GM23338 (cell line): ENCODE measurements around the gene TRIM14. TPM values are rescaled to one million over a fixed set of nuclear protein-coding genes. Genes with fewer than 3 reads are reported as not detected.
A peak's percentile ranks its signal among the peaks of the same experiment; 100 is the strongest.
"Not testable (repeated sequence)": the region's sequence is repeated elsewhere in the genome, so short reads cannot be mapped to it uniquely, and the experiment has no call there.

ENCODE experiments used
- ATAC-seq: fragments of 200-7000 bp; cut with Tn5 transposase; 3 replicates; pipeline ENCODE4 v1.9.1; 2020
- DNase-seq: peaks from one replicate; pipeline ENCODE4 v3.0.0-alpha.2; 2015; ENCODE audit warnings: low spot score
- H2AFZ ChIP-seq: fragments of 200-600 bp; sonication (generic); 2 replicates; pipeline ENCODE4 v1.8.0; 2016; ENCODE audit warnings: antibody characterized with exemption, mild to moderate bottlenecking, moderate library complexity
- H3F3A ChIP-seq: fragments of 200-600 bp; sonication (generic); replicated peaks from 2 replicates; pipeline ENCODE4 v1.8.0; 2017; ENCODE audit warnings: antibody characterized with exemption, mixed run types, low read depth
- H3K27ac ChIP-seq: fragments of 200-600 bp; sonication (generic); 2 replicates; pipeline ENCODE4 v1.6.1; 2016; ENCODE audit warnings: low read depth
- H3K27me3 ChIP-seq: fragments of 200-600 bp; sonication (generic); 2 replicates; pipeline ENCODE4 v1.8.0; 2016; ENCODE audit warnings: mild to moderate bottlenecking, mixed run types, moderate library complexity; ENCODE audit not compliant: insufficient read depth
- H3K36me3 ChIP-seq: fragments of 200-600 bp; sonication (generic); 2 replicates; pipeline ENCODE4 v1.8.0; 2016; ENCODE audit warnings: mild to moderate bottlenecking; ENCODE audit not compliant: insufficient read depth
- H3K4me1 ChIP-seq: fragments of 200-600 bp; sonication (generic); 2 replicates; pipeline ENCODE4 v1.8.0; 2016; ENCODE audit warnings: mild to moderate bottlenecking, moderate library complexity; ENCODE audit not compliant: insufficient read depth
- H3K4me2 ChIP-seq: fragments of 200-600 bp; sonication (generic); 2 replicates; pipeline ENCODE4 v1.7.1; 2017; ENCODE audit warnings: mixed run types
- H3K4me3 ChIP-seq: fragments of 200-600 bp; sonication (generic); 2 replicates; pipeline ENCODE4 v1.6.1; 2016; ENCODE audit warnings: mixed run types
- H3K79me2 ChIP-seq: fragments of 200-600 bp; sonication (generic); replicated peaks from 2 replicates; pipeline ENCODE4 v1.8.0; 2017; ENCODE audit warnings: mild to moderate bottlenecking; ENCODE audit not compliant: insufficient read depth
- H3K9me2 ChIP-seq: fragments of 200-600 bp; sonication (generic); 2 replicates; pipeline ENCODE4 v1.8.0; 2017; ENCODE audit not compliant: insufficient read depth
- H4K20me1 ChIP-seq: fragments of 200-600 bp; sonication (generic); replicated peaks from 2 replicates; pipeline ENCODE4 v1.8.0; 2017; ENCODE audit warnings: mild to moderate bottlenecking; ENCODE audit not compliant: insufficient read depth
- H3K27ac Mint-ChIP-seq: 2 replicates; pipeline ENCODE4 v1.8.0; 2020; ENCODE audit warnings: inconsistent platforms, mild to moderate bottlenecking, moderate library complexity, mixed read lengths
- H3K27me3 Mint-ChIP-seq: 3 replicates; pipeline ENCODE4 v1.8.0; 2022; ENCODE audit warnings: low read depth, mild to moderate bottlenecking, moderate library complexity, mixed read lengths, inconsistent platforms; ENCODE audit not compliant: insufficient read depth, poor library complexity
- H3K36me3 Mint-ChIP-seq: 3 replicates; pipeline ENCODE4 v1.8.0; 2021; ENCODE audit warnings: low read depth, mild to moderate bottlenecking, inconsistent platforms, moderate library complexity, mixed read lengths
- H3K4me1 Mint-ChIP-seq: 3 replicates; pipeline ENCODE4 v1.8.0; 2020; ENCODE audit warnings: mild to moderate bottlenecking, inconsistent platforms, mixed read lengths
- H3K4me3 Mint-ChIP-seq: 3 replicates; pipeline ENCODE4 v1.8.0; 2021; ENCODE audit warnings: moderate library complexity, mild to moderate bottlenecking, inconsistent platforms, mixed read lengths
- H3K9me3 Mint-ChIP-seq: 3 replicates; pipeline ENCODE4 v1.8.0; 2020; ENCODE audit warnings: moderate library complexity, mild to moderate bottlenecking, inconsistent platforms, mixed read lengths
- CREB1 ChIP-seq: fragments of 250-450 bp; sonication (Bioruptor Pico); IDR thresholded peaks from 2 replicates; pipeline ENCODE4 v1.5.0; 2020; ENCODE audit warnings: low read depth, mild to moderate bottlenecking, moderate library complexity
- CTCF ChIP-seq, 2 experiments: fragments of 200-600 bp in 1 of 2; sonication (generic) in 1 of 2; conservative IDR thresholded peaks; 2 replicates each; pipeline versions ENCODE4 v1.5.1 to v1.6.1; 2016 to 2017; ENCODE audit warnings: antibody characterized with exemption in 2 of 2, low read depth in 2 of 2, mild to moderate bottlenecking in 2 of 2, moderate library complexity in 1 of 2
- ETS1 ChIP-seq: IDR thresholded peaks from 2 replicates; pipeline ENCODE4 v1.6.1; 2016; ENCODE audit warnings: antibody characterized with exemption
- EZH2 ChIP-seq: fragments of 200-600 bp; sonication (generic); IDR thresholded peaks from one replicate; pipeline ENCODE4 v1.8.0; 2017; ENCODE audit warnings: antibody characterized with exemption, mild to moderate bottlenecking, low read depth; ENCODE audit not compliant: unreplicated experiment
- JUNB ChIP-seq: IDR thresholded peaks from one replicate; pipeline ENCODE4 v1.6.1; 2016; ENCODE audit warnings: antibody characterized with exemption; ENCODE audit not compliant: unreplicated experiment
- STAT1 ChIP-seq: IDR thresholded peaks from one replicate; pipeline ENCODE4 v1.6.1; 2016; ENCODE audit warnings: antibody characterized with exemption; ENCODE audit not compliant: unreplicated experiment
- ZNF331 ChIP-seq: fragments of 250-450 bp; sonication (Bioruptor Pico); IDR thresholded peaks from 2 replicates; pipeline ENCODE4 v1.5.0; 2020; ENCODE audit warnings: low read depth, mild to moderate bottlenecking, moderate library complexity
- polyA plus RNA-seq: library from polyadenylated mRNA; unstranded; fragments of >200 nt; fragmentation: Nextera tagmentation; extraction: Ambion mirVana; gene quantifications from 2 replicates; pipeline ENCODE4 v1.2.1, GENCODE V29; 2016
- total RNA-seq: library from RNA; depleted of rRNA; stranded (reverse); fragments of >200 nt; shearing (Covaris generic); gene quantifications from 2 replicates; pipeline ENCODE4 v1.2.3, GENCODE V29; 2014

Gene TRIM14
- total and polyA plus RNA-seq, 2 experiments from 2014 or later, result 17.2 to 25.3 TPM

DNA sequence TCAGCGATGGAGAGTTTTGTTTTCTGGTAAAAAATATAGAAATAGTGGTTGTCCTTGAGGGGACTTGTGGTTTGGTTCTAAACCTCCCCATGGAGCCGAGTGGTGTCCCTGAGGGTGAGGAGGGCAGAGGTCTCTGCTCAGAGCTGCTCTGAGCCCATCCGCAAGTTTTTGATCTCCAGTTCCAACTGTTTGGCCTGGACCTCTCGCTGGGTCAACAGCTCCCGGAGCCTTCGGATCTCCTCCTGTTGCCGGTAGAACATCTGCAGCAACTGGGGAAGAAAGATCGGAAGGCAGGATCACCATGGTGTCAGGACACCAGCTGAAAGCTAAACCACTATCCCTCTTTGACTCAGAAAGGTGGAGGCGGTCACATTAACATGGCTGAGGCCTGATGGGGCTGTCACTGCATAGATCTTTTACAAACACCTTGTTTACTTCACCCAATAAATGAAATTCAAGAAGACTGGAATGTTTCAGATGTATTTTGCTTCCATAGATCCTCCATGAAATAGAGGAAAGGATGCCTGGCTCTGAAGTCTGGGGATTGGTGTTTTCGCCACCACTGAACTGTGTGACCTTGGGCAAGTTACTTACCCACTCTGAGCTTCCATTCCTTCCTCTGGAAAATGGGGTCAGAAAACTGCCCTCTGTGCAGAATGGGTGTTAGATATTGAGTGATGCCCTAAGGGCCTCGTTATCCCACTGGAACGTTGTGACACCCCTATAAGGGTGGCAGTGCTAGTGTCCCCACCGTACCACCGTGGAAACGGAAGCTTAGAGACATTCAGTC, 5.8 kb upstream of the TRIM14 start:
- Histone ChIP-seq H3F3A (no peaks in the 10 kb centered on the region), H3K27ac (no peak overlapping the region), H3K36me3 (0 out of 2 replicates have a peak, but pooled peaks cover 4% of the 10 kb centered on the region), H3K9me2 (no peaks in the 10 kb centered on the region), H3K27me3 (no peaks in the 10 kb centered on the region), H4K20me1 (no peaks in the 10 kb centered on the region; the same call in 1 of the 2 replicates), H2AFZ (no peak overlapping the region), H3K79me2 (no peaks in the 10 kb centered on the region), H3K4me1 (no peaks in the 10 kb centered on the region), H3K4me3 (no peak overlapping the region), H3K4me2 (no peak overlapping the region)
- no peak for ATAC-seq
- Mint-ChIP-seq H3K36me3 (peaks cover 26% of the 10 kb centered on the region), H3K9me3 (no peaks in the 10 kb centered on the region), H3K27me3 (peaks cover 10% of the 10 kb centered on the region), H3K27ac (no peak overlapping the region), H3K4me3 (no peak overlapping the region), H3K4me1 (peaks cover 6% of the 10 kb centered on the region)
- DNase-seq, result no peak
- TF ChIP-seq EZH2 (no peak), STAT1 (no peak), JUNB (no peak), ZNF331 (CRISPR knock-in tag) (no peak)

GRCh38 chr9:98124091-98124490, 5.1 kb upstream of the TRIM14 start:
- not testable (repeated sequence) for H3K9me3 Mint-ChIP-seq, ATAC-seq, H2AFZ ChIP-seq, DNase-seq, H3K27ac Mint-ChIP-seq, H3F3A ChIP-seq, H3K4me2 ChIP-seq, H3K79me2 ChIP-seq, H3K36me3 ChIP-seq, H3K9me2 ChIP-seq, H3K4me3 ChIP-seq, H3K27me3 ChIP-seq, H3K4me3 Mint-ChIP-seq, H3K27ac ChIP-seq, H3K4me1 ChIP-seq, H4K20me1 ChIP-seq, H3K4me1 Mint-ChIP-seq
- peaks cover 19% of the 10 kb centered on the region for H3K36me3 Mint-ChIP-seq
- peaks cover 14% of the 10 kb centered on the region for H3K27me3 Mint-ChIP-seq

DNA sequence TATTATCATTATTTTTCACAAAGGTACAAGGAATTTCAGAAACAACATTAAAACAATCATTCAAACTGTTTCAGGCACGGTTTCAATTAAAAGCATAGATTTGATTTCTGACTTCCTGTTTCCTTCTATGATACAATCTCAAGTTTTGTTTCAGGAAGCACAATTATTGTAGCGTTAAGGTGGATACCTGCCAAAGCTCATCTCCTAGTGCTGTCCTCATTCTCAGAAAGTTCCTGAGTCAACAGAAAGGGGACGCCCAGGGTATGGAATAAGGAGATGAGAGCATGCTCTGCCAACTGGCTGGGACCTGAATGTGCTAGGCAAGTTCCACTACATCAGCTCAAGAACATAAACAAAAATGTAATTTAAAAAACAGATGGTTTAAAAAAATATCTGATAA, 2.0 kb upstream of the TRIM14 start:
- peaks cover 2% of the 10 kb centered on the region; the same call in 1 of the 3 replicates for H3K9me3 Mint-ChIP-seq
- no peaks in the 10 kb centered on the region for H3K27me3 ChIP-seq
- no peak overlapping the region for H2AFZ ChIP-seq
- peaks cover 8% of the 10 kb centered on the region for H3K4me1 Mint-ChIP-seq
- H3K79me2 ChIP-seq, result no peaks in the 10 kb centered on the region
- no peaks in the 10 kb centered on the region; the same call in 1 of the 2 replicates for H4K20me1 ChIP-seq
- ATAC-seq, result no peak
- no peak overlapping the region for H3K4me3 ChIP-seq
- no peaks in the 10 kb centered on the region for H3K9me2 ChIP-seq
- 0 out of 2 replicates have a peak, but pooled peaks cover 4% of the 10 kb centered on the region for H3K36me3 ChIP-seq
- no peak overlapping the region for H3K4me3 Mint-ChIP-seq
- H3F3A ChIP-seq, result peaks cover 6% of the 10 kb centered on the region; the same call in 1 of the 2 replicates
- H3K27ac Mint-ChIP-seq, result no peak overlapping the region
- no peaks in the 10 kb centered on the region; the same call in 1 of the 2 replicates for H3K4me1 ChIP-seq
- H3K4me2 ChIP-seq, result no peak overlapping the region
- peaks cover 17% of the 10 kb centered on the region for H3K27me3 Mint-ChIP-seq
- DNase-seq, result no peak
- peaks cover 9% of the 10 kb centered on the region for H3K36me3 Mint-ChIP-seq
- no peak overlapping the region for H3K27ac ChIP-seq
- TF ChIP-seq ETS1 (no peak), STAT1 (no peak), CREB1 (CRISPR knock-in tag) (no peak), ZNF331 (CRISPR knock-in tag) (no peak), CTCF (conservative IDR thresholded peaks at IDR 0.05; ENCODE audit: low read depth in 2 of 2) (0 out of 4 replicates have a peak, but pooled peaks of 1 of the 2 experiments have one; percentile 18)
